GM13977 (cell line): ENCODE data around the gene PARD3B.

Experiments used
- DNase-seq: peaks from one replicate; pipeline ENCODE4 v3.0.0; 2012; ENCODE audit warnings: low spot score
- CTCF ChIP-seq: IDR thresholded peaks from 2 replicates; pipeline ENCODE4 v1.5.1; 2012; ENCODE audit warnings: mild to moderate bottlenecking, control low read depth; ENCODE audit not compliant: insufficient read depth; ENCODE audit errors: extremely low read depth, missing control alignments
- in situ Hi-C: fragments of 300-500 bp; cut with MboI; formaldehyde crosslinking; loops from one replicate; pipeline ENCODE4 v1.12.0; 2022; ENCODE audit warnings: low sequenced_read_pairs, low pct_unique_long_range_greater_than_20kb, mixed read lengths, inconsistent platforms; ENCODE audit not compliant: unreplicated experiment

The PARD3B gene

GRCh38 chr2:205091411-205091810 is 546.1 kb downstream of the PARD3B start:
- in situ Hi-C loops, result no loop called here
- TF ChIP-seq CTCF, result no peak
- no peak for DNase-seq

DNA sequence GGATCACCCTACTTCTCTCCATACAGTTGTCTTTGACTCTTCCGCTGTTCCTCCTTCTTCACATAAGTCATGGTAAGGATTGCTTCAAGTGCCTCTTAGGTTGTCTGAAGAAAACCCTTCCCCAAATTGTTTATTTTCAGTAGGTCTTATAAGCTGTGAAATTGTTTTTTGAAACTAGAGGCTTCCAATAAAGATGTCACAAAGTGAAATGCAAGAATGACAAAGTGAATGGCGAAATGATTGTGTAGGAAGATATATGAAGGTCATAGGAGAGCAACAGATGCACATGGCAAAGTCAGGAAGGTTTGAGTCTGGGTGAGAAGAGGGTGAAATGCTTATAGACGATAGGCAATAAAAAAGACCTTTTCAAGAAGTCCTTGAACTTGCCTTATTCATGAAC is 548.8 kb downstream of the PARD3B start:
- DNase-seq, result no peak
- no peak for TF ChIP-seq CTCF
- in situ Hi-C loops, result no loop called here

- TF ChIP-seq CTCF, result no peak
- in situ Hi-C loops, result no loop called here
- DNase-seq, result no peak
Measured at GRCh38 chr2:205103699-205104098, 558.4 kb downstream of the PARD3B start.

GRCh38 chr2:205107810-205108209 is 562.5 kb downstream of the PARD3B start:
- in situ Hi-C loops, result no loop called here
- no peak for TF ChIP-seq CTCF
- no peak for DNase-seq

DNA sequence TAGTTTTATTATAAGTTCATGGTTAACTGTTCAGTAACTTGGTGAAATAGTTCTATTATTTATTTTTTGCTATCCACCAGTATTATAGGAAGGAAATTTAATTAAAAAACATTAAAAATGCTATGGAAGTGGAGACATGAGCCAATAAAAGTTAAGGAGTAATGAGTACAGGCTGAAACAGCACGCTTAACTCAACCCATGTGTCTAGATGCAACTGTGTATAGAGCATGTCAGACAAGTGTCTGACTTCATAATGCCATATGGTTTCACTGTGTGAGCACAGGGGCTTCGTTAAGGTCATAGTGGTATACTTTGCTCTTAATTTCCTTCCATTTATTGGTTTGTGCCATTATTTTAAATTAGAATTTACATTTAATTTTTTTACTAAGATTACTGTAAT is 570.2 kb downstream of the PARD3B start:
- in situ Hi-C loops, result no loop called here
- no peak for DNase-seq

GRCh38 chr2:205117125-205117524 is 571.9 kb downstream of the PARD3B start:
- in situ Hi-C loops, result no loop called here
- TF ChIP-seq CTCF, result no peak
- no peak for DNase-seq

More for the DNA sequence above, 570.2 kb downstream of the PARD3B start:
- TF ChIP-seq CTCF, result no peak

DNA sequence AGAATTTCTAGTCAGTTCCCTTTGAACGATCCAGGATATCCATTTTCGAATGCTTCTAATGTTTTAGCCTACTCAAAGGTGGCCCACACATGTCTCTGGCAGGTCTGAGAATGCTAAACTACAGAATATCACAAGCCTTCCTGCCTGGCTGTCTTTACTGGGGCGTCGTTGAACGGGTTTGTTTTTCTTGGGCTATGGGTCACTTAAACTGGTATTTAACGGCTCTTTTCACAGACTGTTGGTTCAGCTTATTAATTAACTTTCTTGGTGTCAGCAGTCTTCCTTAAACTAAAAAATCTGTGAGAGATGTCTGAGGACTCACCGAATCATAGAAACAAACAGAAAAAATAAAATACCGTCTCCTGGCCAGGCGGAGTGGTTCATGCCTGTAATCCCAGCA is 573.9 kb downstream of the PARD3B start:
- no peak for TF ChIP-seq CTCF
- in situ Hi-C loops, result no loop called here
- DNase-seq, result no peak
